ENCODE data around the gene PRKCE. TPM values are rescaled to one million over a fixed set of nuclear protein-coding genes. Genes with fewer than 3 reads are reported as not detected.

The PRKCE gene
- total RNA-seq, 2 experiments from 2014 or later, result 24.9 to 26.2 TPM

DNA sequence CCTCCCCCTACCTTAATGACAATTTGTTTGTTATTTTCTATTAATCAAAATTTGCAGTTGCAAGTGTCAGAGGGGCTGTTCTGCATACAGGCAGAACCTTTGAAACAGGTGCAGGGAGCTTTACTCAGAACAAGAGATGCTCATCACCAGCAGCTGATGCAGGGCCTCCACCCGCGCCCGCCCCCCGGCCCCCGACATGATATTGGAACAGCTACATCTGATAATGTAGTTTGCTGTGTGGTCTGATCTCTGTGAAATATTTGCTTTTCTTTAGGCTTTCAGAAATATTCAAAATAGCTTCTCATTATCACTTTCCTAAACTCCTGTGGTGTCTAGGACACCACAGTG lies 130.0 kb downstream of the PRKCE start:
- Histone ChIP-seq H3K4me1 (ENCODE audit: insufficient read depth, low read length) (peaks cover 5% of the 10 kb centered on the region), H3K4me3 (ENCODE audit: low read length) (no peak overlapping the region), H3K9me3 (ENCODE audit: control insufficient read depth in 1 of 2, insufficient read depth in 1 of 2, low read length in 2 of 2) (no peaks in the 10 kb centered on the region), H3K27ac (ENCODE audit: low read depth in 1 of 2, low read length in 2 of 2) (no peak overlapping the region), H3K27me3 (ENCODE audit: control insufficient read depth in 1 of 2, insufficient read depth in 2 of 2, low read length in 2 of 2) (no peaks in the 10 kb centered on the region), H3K36me3 (ENCODE audit: insufficient read depth, low read length) (no peaks in the 10 kb centered on the region)
- ChIA-PET CTCF (no interaction called here), POLR2A (no interaction called here)
- Mint-ChIP-seq H3K27me3 (no peaks in the 10 kb centered on the region), H3K4me1 (ENCODE audit: low read depth) (peaks cover 6% of the 10 kb centered on the region), H3K36me3 (ENCODE audit: low read depth) (no peaks in the 10 kb centered on the region), H3K4me3 (no peak overlapping the region), H3K27ac (no peak overlapping the region), H3K9me3 (no peaks in the 10 kb centered on the region)
- DNase-seq (no peak), ATAC-seq (ENCODE audit: poor library complexity) (no peak)
- intact Hi-C loops (cut with DNase I, micrococcal nuclease), result no loop called here
- TF ChIP-seq, protein P1, sequence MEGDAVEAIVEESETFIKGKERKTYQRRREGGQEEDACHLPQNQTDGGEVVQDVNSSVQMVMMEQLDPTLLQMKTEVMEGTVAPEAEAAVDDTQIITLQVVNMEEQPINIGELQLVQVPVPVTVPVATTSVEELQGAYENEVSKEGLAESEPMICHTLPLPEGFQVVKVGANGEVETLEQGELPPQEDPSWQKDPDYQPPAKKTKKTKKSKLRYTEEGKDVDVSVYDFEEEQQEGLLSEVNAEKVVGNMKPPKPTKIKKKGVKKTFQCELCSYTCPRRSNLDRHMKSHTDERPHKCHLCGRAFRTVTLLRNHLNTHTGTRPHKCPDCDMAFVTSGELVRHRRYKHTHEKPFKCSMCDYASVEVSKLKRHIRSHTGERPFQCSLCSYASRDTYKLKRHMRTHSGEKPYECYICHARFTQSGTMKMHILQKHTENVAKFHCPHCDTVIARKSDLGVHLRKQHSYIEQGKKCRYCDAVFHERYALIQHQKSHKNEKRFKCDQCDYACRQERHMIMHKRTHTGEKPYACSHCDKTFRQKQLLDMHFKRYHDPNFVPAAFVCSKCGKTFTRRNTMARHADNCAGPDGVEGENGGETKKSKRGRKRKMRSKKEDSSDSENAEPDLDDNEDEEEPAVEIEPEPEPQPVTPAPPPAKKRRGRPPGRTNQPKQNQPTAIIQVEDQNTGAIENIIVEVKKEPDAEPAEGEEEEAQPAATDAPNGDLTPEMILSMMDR (IDR thresholded peaks at IDR 0.05), result no peak

DNA sequence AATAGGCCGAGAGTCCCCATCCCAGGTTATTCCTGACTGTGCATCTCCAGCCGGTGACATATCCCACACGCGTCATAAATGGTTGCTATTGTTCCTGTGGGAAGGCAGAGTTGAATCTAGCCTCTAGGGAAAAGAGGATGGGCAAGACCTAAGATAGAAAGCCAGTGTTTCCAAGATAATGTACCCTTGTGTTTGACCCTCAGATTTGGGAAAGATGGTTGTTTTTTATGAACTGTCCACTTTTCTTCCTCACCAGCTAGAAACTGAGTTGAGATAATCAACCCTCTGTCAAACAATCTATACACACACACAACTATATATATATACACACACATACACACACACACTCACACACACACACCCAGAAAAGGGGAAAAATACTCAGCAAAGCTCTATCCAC lies 131.0 kb downstream of the PRKCE start:
- DNase-seq (no peak), ATAC-seq (ENCODE audit: poor library complexity) (no peak)
- Histone ChIP-seq H3K27me3 (ENCODE audit: control insufficient read depth in 1 of 2, insufficient read depth in 2 of 2, low read length in 2 of 2) (no peaks in the 10 kb centered on the region), H3K36me3 (ENCODE audit: insufficient read depth, low read length) (no peaks in the 10 kb centered on the region), H3K9me3 (ENCODE audit: control insufficient read depth in 1 of 2, insufficient read depth in 1 of 2, low read length in 2 of 2) (no peaks in the 10 kb centered on the region), H3K4me1 (ENCODE audit: insufficient read depth, low read length) (peaks cover 5% of the 10 kb centered on the region), H3K27ac (ENCODE audit: low read depth in 1 of 2, low read length in 2 of 2) (no peak overlapping the region), H3K4me3 (ENCODE audit: low read length) (no peak overlapping the region)
- ChIA-PET POLR2A (no interaction called here), CTCF (interaction anchor here (1.3 kb wide), 1 partner anchor 138 kb away, joined by 3 read pairs; no protein-coding TSS in a partner anchor)
- TF ChIP-seq, protein P1 (IDR thresholded peaks at IDR 0.05), result no peak
- intact Hi-C loops (cut with DNase I, micrococcal nuclease), result no loop called here
- Mint-ChIP-seq H3K4me1 (ENCODE audit: low read depth) (peaks cover 6% of the 10 kb centered on the region), H3K36me3 (ENCODE audit: low read depth) (no peaks in the 10 kb centered on the region), H3K27me3 (no peaks in the 10 kb centered on the region), H3K9me3 (no peaks in the 10 kb centered on the region), H3K4me3 (no peak overlapping the region), H3K27ac (no peak overlapping the region)

DNA sequence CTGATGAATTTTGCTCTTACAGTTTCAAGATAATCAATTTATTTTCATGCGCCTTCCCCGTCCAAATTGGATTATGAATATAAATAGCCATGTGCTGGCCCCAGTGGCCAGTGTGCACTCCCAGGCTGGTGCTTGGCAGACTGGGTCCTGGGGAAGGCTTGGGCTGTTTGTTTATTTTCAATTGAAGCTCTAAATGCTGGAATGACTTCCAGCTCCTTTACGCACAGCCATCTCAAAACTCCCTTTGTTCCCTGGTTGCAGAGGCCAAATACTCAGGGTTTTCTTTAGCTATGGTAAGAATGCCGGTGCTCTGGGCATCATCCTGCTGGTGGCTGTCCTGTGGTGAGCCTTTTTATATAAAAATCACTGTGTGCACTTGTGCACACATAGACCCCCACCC lies 131.5 kb downstream of the PRKCE start:
- Mint-ChIP-seq H3K36me3 (ENCODE audit: low read depth) (no peaks in the 10 kb centered on the region), H3K27ac (no peak overlapping the region), H3K27me3 (no peaks in the 10 kb centered on the region), H3K4me1 (ENCODE audit: low read depth) (peaks cover 6% of the 10 kb centered on the region), H3K4me3 (no peak overlapping the region), H3K9me3 (no peaks in the 10 kb centered on the region)
- POLR2A ChIA-PET, result no interaction called here
- DNase-seq (no peak), ATAC-seq (ENCODE audit: poor library complexity) (no peak)
- Histone ChIP-seq H3K27ac (ENCODE audit: low read depth in 1 of 2, low read length in 2 of 2) (no peak overlapping the region), H3K27me3 (ENCODE audit: control insufficient read depth in 1 of 2, insufficient read depth in 2 of 2, low read length in 2 of 2) (no peaks in the 10 kb centered on the region), H3K9me3 (ENCODE audit: control insufficient read depth in 1 of 2, insufficient read depth in 1 of 2, low read length in 2 of 2) (no peaks in the 10 kb centered on the region), H3K4me3 (ENCODE audit: low read length) (no peak overlapping the region), H3K4me1 (ENCODE audit: insufficient read depth, low read length) (peaks cover 5% of the 10 kb centered on the region), H3K36me3 (ENCODE audit: insufficient read depth, low read length) (no peaks in the 10 kb centered on the region)
- intact Hi-C loops (cut with DNase I, micrococcal nuclease), result no loop called here
- CTCF ChIA-PET, result interaction anchor here (1.3 kb wide), 1 partner anchor 139 kb away, joined by 3 read pairs; no protein-coding TSS in a partner anchor
- TF ChIP-seq, protein P1 (IDR thresholded peaks at IDR 0.05), result no peak
